ENCODE results near the gene WAS. TPM values are rescaled to one million over a fixed set of nuclear protein-coding genes. Genes with fewer than 3 reads are reported as not detected.
A peak's percentile ranks its signal among the peaks of the same experiment; 100 is the strongest.

The WAS gene
- total and polyA plus RNA-seq, 2 of the 8 experiments (the other 6 are each of a cell fraction or from before 2014, with no cell fraction given) = 0.63 to 0.65 TPM

- POLR2A ChIA-PET (ENCODE audit: partially characterized antibody) = interaction anchor here (1.4 to 5.0 kb wide), 4 partner anchors 9 to 216 kb away, joined by 4 to 29 read pairs (median 10); partner anchors contain the start of gene SLC35A2
- CTCF ChIA-PET (ENCODE audit: partially characterized antibody) = interaction anchor here (0.9 to 1.5 kb wide), 2 partner anchors 48 to 106 kb away, joined by 3 to 8 read pairs; partner anchors contain the start of gene HDAC6
- Histone ChIP-seq H4K8ac (ENCODE audit: extremely low read depth, insufficient read depth, low read length) (no peak overlapping the region), H3K23ac (ENCODE audit: insufficient read length) (no peak overlapping the region), H2BK120ac (replicated peaks; ENCODE audit: low read depth, low read length) (no peak overlapping the region), H4K20me1 (replicated peaks in 1 of 2; ENCODE audit: control insufficient read depth in 1 of 2, insufficient read depth in 2 of 2, low read length in 2 of 2) (no peaks in the 10 kb centered on the region), H3K4me2 (ENCODE audit: insufficient read depth in 1 of 2, low read depth in 2 of 2, low read length in 2 of 2) (peak overlapping the region; percentile 82 to 90), H3K27me3 (replicated peaks in 1 of 4; ENCODE audit: control insufficient read depth in 3 of 4, extremely low read depth in 1 of 4, insufficient read depth in 3 of 4, low read length in 3 of 4) (no peaks in the 10 kb centered on the region; a peak in 1 of 7 replicates), H2BK20ac (ENCODE audit: low read length) (no peak overlapping the region), H3K36me3 (ENCODE audit: control insufficient read depth in 2 of 4, insufficient read depth in 4 of 4, low read length in 3 of 4) (peaks cover 0 to 19% (median 12%) of the 10 kb centered on the region in 4 experiments; a peak in 6 of 8 replicates), H4K5ac (ENCODE audit: insufficient read length, low read depth, low read length) (no peak overlapping the region), H2AFZ (ENCODE audit: low read length) (no peak overlapping the region), H3K56ac (replicated peaks; ENCODE audit: insufficient read length, low read depth, low read length) (no peak overlapping the region), H2AK5ac (ENCODE audit: low read depth, low read length) (no peak overlapping the region), H3K23me2 (ENCODE audit: low read depth, low read length) (peaks cover 3% of the 10 kb centered on the region; the same call in 1 of the 2 replicates), H3K27ac (ENCODE audit: low read depth, low read length) (no peak overlapping the region), H2BK5ac (ENCODE audit: low read depth, low read length) (no peak overlapping the region), H3K4me1 (replicated peaks in 1 of 4; ENCODE audit: control insufficient read depth in 3 of 4, insufficient read depth in 4 of 4, low read length in 3 of 4) (peaks cover 0 to 19% (median 7%) of the 10 kb centered on the region in 4 experiments; a peak in 6 of 7 replicates), H3K79me1 (ENCODE audit: low read depth, low read length) (no peaks in the 10 kb centered on the region), H3K9ac (replicated peaks in 1 of 4; ENCODE audit: extremely low read depth in 1 of 4, low read depth in 3 of 4, low read length in 3 of 4) (peak overlapping the region in 2 of 4 experiments; percentile 41 to 72; a peak in 1 of 7 replicates), H3K4ac (replicated peaks; ENCODE audit: insufficient read length, low read depth, low read length) (no peak overlapping the region), H3K4me3 (ENCODE audit: extremely low read depth in 1 of 4, insufficient read depth in 2 of 4, low read depth in 3 of 4, low read length in 4 of 4) (peak overlapping the region; percentile 65 to 84 (median 68)), H3K14ac (ENCODE audit: insufficient read length) (no peak overlapping the region), H3K18ac (ENCODE audit: extremely low read depth, low read length) (no peak overlapping the region), H2BK12ac (ENCODE audit: low read depth, low read length) (no peak overlapping the region), H2BK15ac (ENCODE audit: low read length) (no peak overlapping the region), H3K79me2 (ENCODE audit: control insufficient read depth in 1 of 2, insufficient read depth in 2 of 2, low read length in 2 of 2) (peaks cover 0 to 2% of the 10 kb centered on the region in 2 experiments; a peak in 1 of 4 replicates), H3K9me3 (ENCODE audit: insufficient read depth in 2 of 2, low read depth in 1 of 2, low read length in 1 of 2) (no peaks in the 10 kb centered on the region), H4K91ac (replicated peaks; ENCODE audit: insufficient read length, low read length) (no peak overlapping the region)
- DNase-seq (ENCODE audit: low read depth in 1 of 2, low spot score in 2 of 2) (no peak), FAIRE-seq (no peak)
- WGBS, 2 experiments (ENCODE audit: extremely low coverage in 1 of 2, insufficient coverage in 1 of 2, insufficient read length in 1 of 2, insufficient replicate concordance in 2 of 2, low coverage in 1 of 2, low lambda C conversion rate in 2 of 2, missing lambda C conversion rate in 1 of 2) = 20% methylated on average over 3 of the region's 8 CpGs; no CpG with 5 or more reads in 1 of the 2 experiments
- TF ChIP-seq ATF2 (IDR thresholded peaks at IDR 0.05; ENCODE audit: low read length) (no peak), SIX5 (IDR thresholded peaks at IDR 0.05; ENCODE audit: low read depth, low read length) (no peak), BRCA1 (IDR thresholded peaks at IDR 0.05; ENCODE audit: low read depth, low read length) (no peak), BCL11A (IDR thresholded peaks at IDR 0.05; ENCODE audit: low read depth in 2 of 2, low read length in 2 of 2) (no peak), EZH2 (IDR thresholded peaks at IDR 0.05; ENCODE audit: low read depth, low read length, severe bottlenecking) (no peak), CTCF (IDR thresholded peaks at IDR 0.05; ENCODE audit: control extremely low read depth in 1 of 3, insufficient read depth in 1 of 3, low read depth in 1 of 3, low read length in 3 of 3) (no peak), TAF1 (IDR thresholded peaks at IDR 0.05; ENCODE audit: low read depth, low read length) (no peak), CBX5 (IDR thresholded peaks at IDR 0.05; ENCODE audit: low read depth, low read length) (no peak), MAFK (IDR thresholded peaks at IDR 0.05; ENCODE audit: low read depth, low read length) (no peak)
These were observed 12.3 kb downstream of the WAS start for GRCh38 chrX:48695925-48696300.

Measured in H1 (cell line).